SHP77 treated with DMSO at 0.1 percent for 48 hours (cell line): ENCODE results near the gene ZNF618.

ENCODE experiments used
- DNase-seq: peaks from one replicate; lab custom pipeline; 2025; lab: John Stamatoyannopoulos, UW

Gene ZNF618

DNA sequence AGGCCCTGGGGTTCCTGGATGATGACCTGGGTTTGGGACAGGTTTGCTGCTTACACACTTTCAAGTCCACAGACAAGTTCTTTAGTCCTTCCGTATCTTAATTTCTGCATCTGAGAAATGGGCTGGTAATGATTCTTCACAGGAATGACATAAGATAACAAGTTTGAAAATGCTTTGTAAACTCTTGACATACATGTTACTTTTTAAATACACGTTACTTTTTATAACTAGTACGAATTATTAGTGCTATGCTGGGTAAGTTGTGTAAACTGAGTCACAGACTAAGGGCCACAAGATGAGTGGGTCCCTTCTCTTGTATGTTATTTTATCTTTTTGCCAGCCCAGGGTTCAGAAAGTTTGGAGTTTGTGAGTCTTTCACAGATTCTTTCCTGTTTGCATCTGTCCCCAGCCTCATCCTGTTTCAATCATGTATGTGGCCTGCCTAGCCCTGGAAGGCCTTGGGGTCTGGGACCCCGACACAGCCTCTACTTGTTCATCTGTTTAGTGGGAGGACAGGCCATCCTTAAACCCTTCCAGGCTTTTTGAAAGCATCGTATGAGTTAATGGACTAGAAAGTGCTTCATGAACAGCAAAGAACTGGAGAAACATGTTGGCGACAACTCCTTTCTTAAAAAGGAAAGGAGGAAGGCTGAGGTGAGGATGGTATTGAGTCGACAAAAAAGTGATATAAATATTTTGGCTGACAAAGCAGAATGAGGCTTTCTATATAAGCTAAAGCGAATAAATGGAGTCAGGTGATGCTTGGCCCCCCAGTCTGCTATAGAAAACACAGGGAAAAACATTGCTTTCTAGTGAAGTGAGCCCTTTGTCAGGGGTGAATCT, 9.3 kb downstream of the ZNF618 start:
- no peak for DNase-seq

DNA sequence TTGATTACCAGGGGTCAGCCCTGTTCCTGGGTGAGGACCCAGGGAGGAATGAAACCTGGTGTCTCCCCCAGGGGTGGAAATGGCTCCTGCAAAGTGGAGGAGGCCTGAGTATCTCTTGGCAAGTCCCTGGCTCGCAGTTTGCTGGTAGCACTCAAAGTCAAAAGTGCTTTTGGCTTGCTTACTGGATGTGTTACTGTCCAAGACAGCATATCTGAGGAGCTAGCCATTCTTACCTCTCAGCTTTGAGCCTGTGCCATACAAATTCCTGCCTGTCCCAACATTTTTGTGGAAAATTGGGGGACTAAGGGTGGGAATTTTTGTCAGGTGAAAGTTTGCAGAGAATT, 9.9 kb downstream of the ZNF618 start:
- no peak for DNase-seq

DNA sequence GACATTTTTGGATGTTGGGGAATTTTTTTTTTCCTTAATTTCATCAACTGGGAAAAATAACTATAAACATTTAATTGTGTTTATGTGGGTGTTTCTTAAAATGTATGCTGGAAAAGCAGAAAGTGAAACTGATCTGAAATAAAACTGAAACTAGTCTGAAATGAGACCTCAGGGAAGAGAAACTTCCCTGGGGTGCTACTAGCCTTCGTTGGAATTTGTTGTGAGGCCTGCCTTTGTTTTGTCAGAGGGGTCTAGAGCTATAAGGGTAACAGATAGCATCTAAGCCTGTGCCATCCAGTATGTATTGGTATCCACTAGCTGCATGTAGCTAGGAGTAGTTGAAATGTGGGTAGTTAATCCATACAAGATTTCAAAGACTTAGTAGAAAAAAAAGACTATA, 10.4 kb downstream of the ZNF618 start:
- no peak for DNase-seq

DNA sequence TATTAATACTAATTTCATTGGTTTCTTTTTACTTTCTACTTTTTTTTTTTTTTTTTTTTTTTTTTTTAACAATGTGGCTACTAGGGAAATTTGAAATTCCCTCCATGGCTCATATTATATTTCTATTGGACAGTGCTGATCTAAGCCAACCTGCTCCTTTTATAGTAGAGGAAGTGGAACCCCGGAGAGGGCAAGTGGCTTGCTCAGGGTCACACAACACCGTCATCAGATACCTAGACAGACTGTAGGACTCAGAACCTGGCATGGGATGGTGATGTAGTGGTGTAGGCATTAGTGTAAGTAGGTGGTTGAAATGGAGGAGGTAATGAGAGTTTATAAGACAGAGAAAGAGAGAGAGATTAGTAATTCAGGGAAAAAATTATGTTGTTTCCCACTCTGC, 10.8 kb downstream of the ZNF618 start:
- DNase-seq, result no peak

DNA sequence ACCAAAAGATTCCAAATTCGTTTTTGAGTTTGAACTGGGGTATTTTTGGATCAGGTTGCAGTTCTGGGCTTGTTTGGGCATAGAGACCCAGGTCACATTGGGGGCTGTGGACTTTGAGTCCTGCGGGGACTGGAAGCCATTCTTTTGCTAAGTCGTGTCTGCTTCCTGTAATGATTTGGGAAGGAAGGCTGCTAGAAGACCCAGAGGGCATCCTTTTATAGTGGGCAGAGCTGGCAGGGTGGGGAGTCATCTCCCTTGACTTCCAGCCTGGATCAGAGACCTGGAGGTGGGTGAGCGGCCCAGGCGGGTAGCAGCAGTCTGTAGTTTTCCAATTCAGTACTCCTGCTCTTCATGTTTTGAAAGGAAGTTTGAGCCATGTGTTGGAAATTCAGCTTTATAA, 11.3 kb downstream of the ZNF618 start:
- no peak for DNase-seq

DNA sequence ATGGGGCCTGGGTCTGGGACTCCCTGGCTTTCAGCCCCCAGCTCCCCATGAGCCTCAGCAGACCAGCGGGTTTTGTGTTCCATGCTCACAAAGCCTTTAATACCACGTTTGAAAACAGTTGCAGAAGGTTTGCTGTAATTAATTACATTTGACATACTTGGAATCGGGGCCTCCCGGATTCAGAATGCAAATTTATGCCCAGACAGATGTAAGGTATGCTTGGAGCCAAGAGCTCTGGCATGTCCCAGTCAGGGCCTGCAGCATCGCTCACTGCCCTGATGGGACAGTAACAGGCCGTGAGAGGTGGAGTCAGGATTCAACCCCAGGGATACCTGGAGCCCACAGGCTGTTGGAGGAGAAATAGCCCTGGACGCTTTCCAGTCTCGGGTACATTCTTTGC, 12.2 kb downstream of the ZNF618 start:
- DNase-seq, result no peak

DNA sequence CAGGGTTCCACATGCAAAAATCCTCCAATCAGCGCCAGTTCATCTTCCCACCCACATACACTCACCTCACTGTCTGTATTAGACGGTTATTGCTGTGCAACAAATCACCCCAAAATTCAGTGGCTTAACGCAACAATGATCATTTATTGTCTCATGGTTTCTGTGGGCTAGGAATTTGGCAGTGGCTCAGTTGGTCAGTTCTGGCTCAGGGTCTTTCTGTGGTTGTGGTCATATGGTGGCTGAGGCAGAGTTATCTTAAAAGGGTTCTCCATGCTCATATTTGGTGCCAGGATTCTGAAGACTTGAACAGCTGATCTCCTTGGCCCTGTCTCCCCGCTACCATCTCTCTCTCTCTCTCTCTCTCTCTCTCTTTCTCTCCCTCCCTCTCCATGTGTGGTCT, 12.9 kb downstream of the ZNF618 start:
- DNase-seq, result no peak

DNA sequence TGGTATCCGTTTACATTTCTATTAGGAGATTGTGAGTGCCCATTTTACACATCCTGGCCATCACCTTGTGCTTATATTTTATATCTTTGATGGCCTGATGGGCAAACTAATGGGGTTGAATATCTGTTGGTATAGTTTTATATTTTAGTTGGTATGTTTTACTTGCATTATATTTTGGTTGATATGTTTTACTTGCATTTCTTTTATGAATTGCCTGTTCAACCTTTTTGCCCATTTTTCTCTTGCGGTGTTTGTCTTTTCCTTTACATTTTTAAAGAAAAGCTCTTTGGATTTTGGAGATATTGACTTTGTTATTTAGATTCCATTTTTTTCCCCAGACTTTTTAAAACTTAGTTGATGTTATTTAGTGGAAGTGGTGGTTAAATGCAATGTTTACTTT, 14.6 kb downstream of the ZNF618 start:
- DNase-seq, result no peak

DNA sequence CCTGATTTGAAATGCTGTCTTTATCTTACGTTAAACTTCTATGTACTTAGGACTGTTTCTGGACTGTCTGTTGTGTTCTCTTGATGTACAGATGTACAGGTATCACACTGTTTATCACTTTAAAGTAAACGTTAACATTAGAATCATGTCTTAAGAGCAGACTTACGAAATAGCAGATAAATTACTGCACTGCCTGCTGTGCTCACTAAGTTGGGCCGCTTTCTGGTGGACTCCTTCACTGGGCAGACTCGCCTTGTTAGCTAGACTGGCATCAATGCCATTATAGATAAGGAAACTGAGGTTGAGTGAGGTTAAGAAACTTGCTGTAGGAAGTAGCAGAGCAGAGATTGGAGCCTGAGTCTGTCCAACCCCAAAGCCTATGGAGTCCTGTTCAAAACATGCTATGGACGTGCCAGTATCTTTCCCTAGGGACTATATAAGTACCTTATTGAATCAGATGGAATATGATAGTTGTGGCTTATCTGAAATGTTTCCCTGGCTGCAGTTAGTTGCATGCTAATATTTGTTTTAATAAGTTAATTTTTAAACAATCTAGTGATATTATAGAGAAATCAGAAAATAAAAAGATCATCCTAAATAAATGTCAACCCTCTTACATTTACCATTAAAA, 16.9 kb downstream of the ZNF618 start:
- no peak for DNase-seq

DNA sequence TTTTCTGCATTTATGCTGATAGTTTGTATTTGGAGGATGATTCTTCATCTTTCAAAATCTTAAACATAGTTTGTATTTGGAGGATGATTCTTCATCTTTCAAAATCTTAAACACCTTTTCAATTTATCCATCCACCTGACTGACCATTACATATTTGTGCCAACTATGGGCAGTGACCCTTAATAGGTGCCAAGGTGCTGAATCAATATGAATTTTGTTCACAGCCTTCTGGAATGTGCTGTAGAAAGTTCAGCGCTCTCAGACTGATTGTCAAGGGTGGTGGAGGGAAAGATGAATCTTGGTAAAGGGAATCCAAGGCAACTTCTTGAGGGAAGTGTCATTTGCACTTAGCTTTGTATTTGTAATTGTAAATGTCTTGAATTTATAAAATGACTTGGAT, 18.1 kb downstream of the ZNF618 start:
- DNase-seq, result no peak

DNA sequence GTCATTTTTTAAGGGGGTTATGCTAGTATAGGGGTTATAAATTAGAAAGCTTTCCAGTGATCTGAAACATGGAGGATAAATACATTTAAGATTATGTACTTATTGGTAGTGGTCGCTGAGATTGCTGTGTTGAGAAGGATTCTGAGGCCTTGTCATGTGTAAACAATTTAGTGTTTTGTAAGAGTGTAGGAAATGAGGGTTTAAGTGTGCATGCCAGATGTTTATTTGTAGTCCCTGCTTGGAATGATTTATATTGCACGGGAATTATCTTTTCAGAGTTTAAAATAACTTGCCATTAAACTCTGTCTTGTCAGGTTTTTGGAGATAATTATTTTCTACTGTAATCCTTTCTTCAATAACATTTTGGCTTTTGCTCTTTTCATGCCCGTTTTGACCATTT, 19.4 kb downstream of the ZNF618 start:
- DNase-seq, result no peak

DNA sequence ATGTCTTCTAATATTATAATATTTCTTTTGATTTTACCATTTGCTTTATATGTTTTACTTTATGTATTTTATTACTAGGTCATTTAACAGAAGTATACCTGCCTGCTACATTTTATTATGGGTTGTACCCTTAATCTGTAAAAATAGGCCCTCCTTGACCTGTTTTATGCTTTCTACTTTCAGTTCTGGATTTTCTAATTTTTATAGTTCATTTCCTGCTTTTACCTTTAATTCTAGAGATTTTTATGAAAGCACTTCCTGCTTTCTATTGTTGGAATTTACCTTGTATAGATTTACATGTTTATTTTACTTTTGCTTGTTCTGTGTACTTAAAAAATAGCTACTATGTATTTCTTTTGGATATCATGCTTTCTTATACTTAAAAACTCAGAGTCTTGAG, 20.6 kb downstream of the ZNF618 start:
- DNase-seq, result no peak

DNA sequence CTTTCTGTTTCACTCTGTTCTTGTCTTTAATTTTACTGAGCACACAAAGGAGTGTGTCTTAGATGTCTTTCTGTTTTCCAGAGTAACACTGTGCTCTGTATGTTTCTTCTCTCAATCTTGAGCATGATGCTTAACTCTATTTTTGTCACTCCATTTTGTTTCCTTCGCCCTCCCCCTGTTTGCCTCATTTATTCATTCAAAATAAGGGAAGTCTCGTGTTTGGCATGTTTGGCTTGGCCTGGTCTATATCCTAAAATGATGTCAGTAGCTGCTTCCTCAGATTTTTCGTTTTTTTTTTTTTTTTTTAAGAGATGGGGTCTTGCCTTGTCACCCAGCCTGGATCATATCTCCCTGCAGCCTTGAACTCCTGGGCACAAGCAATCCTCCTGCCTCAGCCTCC, 22.0 kb downstream of the ZNF618 start:
- no peak for DNase-seq

DNA sequence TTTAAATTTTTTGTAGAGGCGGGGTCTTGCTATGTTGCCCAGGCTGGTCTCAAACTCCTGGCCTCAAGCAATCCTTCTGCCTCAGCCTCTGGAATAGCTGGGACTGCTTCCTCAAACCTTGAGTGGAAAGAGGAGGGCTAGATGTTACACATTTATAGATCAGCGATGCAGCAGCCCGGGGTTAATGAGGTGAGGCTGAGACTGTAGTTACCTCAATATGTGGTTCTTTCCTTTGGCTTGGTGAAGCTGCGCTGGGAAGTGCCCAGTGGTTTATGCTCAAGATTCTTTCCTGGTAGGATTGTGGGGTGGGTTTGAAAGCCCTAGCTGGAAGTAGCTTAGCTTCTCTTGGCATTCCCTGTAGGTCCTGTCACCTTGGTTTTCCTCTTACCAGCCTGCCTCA, 22.5 kb downstream of the ZNF618 start:
- no peak for DNase-seq

DNA sequence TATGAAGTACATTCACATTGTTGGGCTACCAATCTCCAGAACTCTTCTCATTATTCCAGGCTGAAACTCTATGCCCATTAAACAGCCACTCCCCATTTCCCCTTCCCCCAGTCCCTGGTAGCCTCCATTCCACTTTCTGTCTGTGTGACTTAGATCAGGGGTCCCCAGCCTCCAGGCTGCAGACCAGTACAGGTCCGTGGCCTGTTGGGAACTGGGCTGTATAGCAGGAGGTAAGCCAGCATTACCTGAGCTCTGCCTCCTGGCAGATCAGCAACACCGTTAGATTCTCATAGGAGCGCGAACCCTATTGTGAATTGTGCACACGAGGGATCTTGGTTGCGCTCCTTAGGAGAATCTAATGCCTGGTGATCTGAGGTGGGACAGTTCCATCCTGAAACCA, 23.1 kb downstream of the ZNF618 start:
- DNase-seq, result no peak

DNA sequence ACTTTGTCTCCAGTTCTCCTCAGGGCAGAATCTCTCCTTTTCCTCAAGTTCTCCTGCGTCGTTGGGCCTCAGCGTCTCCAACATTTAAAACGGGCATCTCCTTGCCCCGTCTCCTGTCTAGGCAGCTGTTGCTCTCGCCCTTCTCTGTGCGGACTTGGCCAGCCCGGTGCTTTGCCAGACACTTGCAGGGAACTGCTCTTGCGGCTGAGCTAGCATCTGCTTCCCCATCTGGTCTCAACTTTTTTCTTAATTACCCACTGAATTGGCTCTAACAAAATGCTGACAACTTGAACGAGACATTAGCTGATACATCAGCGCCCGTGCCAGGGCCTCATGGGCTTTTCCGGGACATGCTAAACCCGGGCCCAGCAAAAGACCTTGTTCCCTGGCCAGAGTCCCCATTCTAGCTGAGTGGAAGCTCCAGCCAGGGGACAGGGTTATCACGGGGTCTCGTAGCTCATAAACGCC, 25.1 kb downstream of the ZNF618 start:
- DNase-seq, result no peak

DNA sequence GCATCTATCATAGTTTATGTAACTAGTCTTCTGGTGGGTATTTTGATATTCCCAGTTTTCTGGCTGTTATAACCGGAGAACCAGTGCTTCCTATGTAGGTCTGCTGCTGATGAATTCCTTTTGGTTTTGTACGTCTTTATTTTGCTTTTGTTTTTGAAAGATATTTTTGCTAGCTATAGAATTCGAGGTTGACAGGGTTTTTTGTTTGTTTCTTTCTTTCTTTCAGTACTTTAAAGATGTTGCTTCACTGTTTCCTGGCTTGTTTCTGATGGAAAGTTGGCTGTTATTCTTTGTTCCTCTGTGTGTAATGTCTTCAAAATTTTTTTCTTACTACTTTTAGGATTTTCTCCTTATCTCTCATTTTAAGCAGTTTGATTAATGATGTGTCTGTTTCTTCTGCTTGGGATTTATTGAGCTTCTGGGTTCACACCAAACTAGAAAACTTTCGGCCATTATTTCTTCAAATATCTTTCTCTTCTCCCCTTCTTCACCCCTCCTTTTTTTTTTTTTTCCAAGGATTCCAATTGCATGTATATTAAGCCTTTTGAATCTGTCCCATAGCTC, 27.5 kb downstream of the ZNF618 start:
- no peak for DNase-seq

DNA sequence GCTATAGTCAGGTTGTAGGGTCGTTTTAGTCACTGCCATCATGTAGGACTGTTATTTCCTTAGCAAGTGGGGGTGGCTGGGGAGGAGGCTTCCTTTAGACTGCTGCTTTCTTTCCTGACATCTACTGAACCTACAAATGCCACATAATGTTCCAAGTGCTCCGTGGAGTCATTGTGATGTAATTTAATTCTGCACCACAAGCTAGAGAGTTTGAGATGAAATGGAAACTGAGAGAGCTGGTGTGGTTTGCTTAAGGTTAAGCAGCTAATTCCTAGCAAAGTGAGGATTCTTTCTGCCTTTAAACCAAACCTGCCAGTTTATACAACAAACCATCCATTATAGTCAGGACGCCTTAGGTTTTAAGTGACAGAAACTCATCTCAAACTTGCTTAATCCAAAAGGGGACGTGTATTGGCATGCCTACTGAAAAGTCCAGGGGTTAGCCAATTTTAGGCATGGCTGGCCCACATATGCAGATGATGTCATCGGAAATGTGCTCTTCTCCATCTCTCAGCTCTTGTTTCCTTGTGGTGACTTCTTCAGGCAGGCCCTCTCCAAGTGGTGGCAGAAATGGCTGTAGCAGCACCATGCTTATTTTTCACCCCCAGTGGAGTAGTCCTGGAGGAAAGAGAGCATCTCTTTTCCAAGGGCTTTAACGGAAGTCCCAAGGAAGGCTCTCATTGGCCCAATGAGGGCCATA, 30.5 kb downstream of the ZNF618 start:
- no peak for DNase-seq

DNA sequence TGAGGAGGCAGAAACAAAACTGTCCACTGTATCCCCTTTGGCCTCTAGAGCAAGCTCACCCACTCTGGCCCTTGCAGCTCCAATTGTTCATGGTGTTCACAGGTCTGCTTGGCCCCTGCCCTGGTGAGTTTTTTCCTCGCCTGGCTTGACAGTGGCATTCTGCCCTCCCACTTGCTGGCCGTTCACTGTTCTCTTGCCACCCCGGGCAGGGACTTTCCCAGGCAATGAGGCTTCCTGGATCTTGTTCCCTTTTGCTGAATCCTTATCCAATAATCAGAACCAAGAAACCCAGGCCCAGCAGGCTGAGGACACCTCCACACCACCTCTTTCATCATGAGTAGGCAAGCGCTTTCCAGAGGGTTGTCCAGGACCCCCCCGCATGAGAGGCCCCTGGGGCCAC, 31.2 kb downstream of the ZNF618 start:
- DNase-seq, result no peak

DNA sequence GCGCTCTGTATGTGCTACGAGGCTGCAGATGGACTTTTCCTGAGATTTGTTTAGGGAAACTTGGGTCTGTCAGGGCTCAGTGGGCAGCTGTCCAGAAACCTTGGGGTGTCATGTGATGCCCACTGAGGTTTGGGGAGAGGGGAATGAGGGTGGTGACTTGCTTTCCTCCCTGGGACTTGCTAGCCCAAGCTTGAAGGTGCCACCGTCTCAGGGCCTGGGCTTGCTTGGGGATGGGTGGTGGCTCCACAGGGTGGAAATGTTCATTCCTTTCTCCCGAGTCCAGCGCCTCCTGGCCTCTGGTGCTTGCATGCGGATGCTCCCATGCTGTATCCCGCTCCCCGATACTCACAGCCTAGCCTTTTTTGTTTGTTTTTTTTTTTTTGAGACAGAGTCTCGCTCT, 33.3 kb downstream of the ZNF618 start:
- DNase-seq, result no peak

DNA sequence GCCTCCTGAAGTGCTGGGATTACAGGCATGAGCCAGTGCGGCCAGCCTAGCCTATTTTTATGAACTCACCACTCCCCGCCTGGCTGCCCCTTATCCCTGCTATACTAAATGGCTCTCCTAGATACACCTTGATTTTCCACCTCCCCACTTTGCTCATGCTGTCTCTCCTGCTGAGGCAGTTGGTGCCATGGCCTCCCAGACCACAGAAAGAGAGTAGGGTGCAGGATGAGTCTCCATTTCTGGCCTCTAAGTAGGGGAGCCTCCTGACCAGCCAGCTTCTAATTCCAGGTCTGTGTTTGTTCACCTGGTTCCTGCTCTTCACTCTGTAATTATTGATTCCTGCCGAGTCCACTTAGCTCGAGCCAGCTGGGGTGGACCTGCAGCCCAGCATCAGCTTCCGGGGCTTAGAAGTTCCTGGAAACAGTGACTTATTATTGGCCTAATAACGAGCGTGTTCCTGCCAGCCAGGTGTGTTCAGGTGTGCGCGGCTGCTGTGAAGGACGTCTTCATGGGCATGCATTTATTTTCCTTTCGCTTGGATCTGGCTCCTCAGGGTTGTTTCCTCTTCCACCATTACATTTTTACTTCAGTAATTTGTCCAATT, 34.0 kb downstream of the ZNF618 start:
- DNase-seq, result peak; percentile 67

DNA sequence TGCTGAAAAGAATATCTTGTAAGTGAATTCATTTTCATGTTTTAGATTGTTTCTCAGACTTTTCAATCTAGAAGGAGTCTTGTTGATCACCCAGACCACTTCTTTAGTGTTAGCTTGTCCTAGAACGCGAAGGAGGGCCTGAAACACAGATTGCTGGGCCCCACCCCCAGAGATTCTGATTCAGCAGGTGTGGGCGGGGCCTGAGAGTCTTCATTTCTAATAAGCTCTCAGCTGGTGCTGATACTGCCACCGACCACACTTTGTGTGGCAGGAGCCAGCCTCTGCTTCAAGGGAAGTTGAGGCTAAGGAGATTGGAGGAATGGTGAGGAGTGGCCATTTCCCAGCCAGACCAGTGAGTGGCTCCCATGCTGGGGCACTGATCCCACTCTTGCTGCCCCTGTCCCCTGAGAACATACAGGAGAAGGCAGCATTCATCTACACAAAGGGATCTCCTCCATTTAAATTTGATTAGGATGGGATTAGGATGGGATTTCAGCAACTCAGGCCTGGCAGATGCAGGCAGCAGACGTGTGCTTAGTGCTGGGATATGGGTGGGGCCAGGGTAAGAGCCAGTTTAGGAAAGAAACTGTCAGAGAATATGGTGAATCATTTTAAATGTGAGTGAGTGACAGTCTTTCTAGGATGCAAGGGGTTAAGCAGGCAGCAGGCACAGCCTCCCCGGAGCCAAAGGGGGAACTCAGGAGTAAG, 35.9 kb downstream of the ZNF618 start:
- DNase-seq, result no peak
